H54 (cell line): Measurements from ENCODE around the gene NEDD8.

Source experiments
- DNase-seq: peaks from one replicate; pipeline ENCODE4 v3.0.0; 2011; ENCODE audit warnings: low spot score, mixed read lengths; ENCODE audit not compliant: insufficient read length
- FAIRE-seq: peaks from 3 replicates; lab custom pipeline; 2011; peaks lifted over from hg19 to GRCh38; lab: Jason Lieb, UNC
- POLR2A ChIP-seq: IDR thresholded peaks from 2 replicates; pipeline ENCODE4 v1.6.1; 2011; ENCODE audit warnings: low read depth, mild to moderate bottlenecking, low read length

Gene NEDD8

DNA sequence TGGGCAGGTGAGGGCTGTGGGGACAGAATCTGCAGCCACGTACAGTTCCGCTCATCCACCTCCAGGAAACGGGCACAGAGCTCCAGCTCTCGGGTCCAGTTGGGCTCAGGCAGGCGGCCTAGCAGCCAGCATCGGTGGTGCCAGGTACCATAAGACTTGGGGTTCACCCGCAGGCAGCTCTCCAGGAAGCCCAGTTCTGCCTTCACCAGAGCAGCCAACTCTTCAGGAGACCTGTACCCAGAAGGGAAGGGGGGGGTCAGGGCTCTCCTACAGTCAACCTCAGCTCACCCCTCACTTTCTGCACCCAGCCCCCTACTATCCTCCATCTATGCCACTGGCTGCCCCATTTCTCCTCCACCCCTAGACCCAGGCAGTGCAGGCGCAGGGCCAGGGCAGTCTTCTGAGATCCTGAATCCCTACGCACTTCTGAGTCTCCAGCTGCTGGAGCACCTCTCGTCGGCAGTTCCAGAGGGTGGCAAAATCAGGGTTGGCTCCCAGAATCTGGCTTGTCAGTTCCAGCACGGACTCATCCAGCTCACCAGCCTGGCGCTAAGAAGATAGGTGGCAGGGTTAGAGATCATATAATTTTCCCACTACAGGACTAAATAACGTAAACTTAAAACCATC is 37.9 kb upstream of the NEDD8 start:
- FAIRE-seq: no peak
- no peak for TF ChIP-seq POLR2A
- no peak for DNase-seq

DNA sequence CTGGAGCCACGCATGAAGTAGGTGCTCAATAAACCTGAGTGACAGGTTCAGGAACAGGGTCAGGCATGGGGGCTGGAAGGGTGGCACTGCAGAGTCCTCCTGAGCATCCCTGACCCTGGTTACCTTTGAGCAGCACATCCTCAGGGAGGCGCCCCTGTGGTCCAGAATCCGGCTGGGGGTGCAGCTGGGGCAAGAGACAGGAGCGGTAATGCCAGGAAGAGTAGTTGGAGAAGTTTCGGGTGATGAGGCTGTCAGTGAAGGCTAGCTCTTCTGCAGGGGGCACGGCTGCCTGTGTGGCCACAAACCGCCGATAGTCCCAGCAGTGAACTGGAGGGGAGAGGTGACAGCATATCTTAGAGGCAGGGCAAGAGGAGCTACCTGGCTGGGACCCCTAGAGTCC is 37.2 kb upstream of the NEDD8 start:
- no peak for FAIRE-seq
- no peak for DNase-seq
- TF ChIP-seq POLR2A: no peak

DNA sequence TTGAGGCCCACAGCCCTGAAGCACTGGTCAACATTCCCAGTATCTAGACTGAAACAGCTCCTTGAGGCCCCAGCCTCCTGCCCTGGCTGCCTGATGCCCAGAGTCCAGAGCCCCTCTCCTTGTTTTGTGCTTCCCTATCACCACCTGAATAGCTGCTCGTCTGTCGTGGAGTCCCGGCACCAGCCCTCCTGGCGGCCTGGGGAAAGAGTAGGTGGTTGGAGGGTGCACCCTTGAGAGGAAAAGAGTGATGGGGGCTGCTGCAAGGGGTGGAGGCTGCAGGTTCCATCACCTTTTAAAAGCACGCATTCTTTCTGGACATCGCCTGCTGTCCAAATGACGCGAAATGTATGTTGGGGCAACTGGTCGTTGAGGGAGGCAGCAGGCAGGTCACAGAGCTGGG is 36.1 kb upstream of the NEDD8 start:
- no peak for TF ChIP-seq POLR2A
- FAIRE-seq (no peak), DNase-seq (no peak)

DNA sequence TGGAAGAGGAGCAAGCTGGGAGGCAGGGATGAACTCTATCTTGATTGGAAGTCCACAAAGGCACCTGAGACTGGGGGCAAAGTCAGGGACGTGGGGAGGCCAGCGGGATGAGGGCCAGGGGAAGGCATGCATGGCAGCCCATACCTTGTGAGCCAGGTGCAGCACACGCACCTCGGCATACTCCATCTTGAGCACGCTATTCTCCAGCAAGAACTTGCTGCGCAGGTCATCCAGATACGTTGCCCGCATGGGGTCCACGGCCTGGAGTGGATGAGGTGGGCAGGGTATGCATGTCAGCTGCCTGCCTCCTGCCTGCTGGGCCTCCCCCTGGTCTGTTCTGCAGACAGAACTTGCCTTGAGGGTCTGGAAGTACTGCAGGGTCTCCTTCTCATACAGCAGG is 35.3 kb upstream of the NEDD8 start:
- FAIRE-seq: no peak
- no peak for DNase-seq
- TF ChIP-seq POLR2A: no peak

DNA sequence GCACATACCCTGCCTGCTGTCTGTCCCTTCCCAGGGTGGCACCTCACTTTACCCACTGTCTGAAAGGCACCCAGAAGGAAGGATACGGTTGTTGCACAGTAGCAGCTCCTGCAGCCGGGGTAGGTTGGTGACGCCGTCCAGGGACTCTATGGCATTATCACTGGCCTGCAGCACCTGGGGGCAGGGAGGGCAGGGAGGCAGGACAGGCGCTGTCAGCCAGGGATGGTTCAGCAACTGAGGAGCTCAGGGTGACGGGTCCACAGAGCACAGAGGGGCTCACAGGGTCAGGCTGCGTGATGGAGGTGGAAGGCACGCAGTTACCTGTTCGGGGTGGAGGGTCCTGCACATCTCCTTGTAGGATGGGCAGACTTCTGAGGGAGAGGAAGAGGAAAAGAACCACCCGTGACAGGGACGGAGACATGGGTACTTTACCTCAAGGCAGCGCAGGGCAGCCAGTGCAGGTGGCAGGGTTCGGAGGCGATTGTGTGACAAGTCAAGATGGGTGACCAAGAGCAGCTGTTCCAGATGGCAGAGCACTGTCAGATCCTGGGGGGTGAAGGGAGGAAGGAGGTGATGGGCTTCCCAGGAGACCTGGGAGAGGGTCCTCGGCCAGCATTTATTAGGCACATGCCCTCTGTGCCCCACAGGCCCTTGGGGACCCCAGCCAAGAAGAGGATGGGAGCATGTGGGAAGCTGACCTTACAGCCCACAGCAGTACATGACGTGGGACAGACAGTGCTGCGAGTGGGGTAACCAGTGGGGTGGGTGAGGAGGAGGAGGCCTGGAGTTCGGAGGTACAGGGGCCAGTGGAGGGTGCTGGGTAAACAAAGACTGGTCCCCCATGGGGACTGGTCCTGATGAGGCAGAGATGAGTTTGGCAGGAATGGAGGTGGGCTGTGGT is 34.4 kb upstream of the NEDD8 start:
- TF ChIP-seq POLR2A: no peak
- FAIRE-seq: no peak
- DNase-seq: no peak

DNA sequence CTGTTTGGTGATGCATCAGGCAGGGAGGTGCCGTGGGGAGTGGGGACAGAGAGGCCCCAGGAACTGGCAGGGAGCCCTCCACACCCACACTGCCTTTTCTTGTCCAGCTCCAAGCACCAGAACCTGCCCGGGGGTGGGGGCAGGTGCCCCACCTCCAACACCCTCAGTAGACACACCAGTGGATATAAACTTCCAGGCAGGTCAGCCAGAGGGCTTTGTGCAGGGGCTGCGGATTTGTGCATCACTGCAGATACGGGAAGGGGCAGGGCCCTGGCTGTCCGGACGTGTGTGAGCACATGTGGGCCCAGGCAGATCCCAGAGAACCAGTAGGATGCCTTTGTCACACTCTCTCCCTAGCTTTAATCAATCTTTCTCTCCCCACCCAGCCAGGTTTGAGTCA is 32.1 kb upstream of the NEDD8 start:
- no peak for DNase-seq
- no peak for FAIRE-seq
- no peak for TF ChIP-seq POLR2A

DNA sequence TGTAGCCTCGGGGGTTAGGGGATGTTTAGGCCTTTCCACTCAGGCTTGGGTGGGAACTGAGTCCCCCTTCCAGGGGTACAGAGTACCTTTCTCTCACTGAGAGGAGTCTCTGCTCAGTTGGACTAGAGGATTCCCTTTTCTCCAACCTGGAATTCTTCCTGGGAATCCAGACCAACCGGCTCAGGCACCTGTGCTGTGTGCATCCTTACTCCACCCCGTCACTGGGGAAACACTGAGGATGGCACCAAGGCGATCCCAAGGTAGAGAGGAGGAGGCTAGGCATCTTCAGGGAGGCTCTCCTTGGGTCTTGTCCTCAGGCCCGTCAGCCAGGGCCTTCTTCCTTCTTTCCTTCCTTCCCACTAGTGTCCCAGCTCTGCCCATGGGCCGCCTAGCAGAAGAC is 31.7 kb upstream of the NEDD8 start:
- DNase-seq: no peak
- TF ChIP-seq POLR2A: no peak

DNA sequence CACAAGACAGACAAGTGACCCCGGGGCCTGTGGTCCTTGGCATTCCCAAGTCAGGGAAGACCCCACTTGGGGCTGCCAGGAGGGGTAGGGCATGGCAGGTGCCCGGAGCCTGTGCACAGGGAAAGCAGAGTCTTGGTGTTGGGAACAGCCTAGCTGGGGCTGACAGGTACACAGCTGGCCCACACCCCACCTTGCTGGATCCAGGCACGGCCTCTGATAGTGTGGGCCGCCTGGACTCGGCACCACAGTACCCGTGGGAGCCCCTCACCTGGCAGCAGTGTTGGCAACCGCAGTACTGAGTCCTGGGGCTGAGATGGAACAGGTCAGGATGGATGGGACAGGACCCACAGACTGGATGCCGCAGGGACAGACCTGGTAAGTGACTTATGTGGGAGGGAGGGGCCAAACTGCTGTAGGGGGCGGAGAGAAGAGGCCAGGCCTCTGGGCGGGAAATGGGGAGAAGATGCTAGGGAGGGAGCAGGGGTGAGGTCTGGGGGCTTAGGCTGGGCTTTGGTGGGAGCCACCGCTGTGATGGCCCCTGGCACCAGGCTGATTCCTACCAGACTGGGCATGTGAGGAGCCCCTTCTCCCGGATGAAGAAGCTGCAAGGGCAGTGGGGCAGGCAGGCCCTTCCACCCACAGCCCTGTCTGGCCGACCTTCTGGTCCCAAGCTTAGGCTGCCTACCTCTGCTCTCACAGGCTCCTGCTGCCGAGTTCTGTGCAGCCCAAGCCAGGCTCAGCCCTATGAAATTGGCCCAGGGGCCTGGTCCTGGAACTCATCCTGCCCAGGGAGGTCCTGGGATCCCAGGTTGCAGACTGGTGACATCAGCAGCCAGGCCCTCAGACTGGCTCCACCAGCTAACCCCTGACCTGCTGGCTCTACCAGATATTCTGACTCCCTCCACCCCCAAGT is 30.9 kb upstream of the NEDD8 start, which contains the start of gene TGM1:
TGM1 (minus strand) TSS at position 357 of the 913 bp plus-strand sequence. CDS start 825 bp downstream, outside the sequence.
- no peak for TF ChIP-seq POLR2A
- FAIRE-seq (no peak), DNase-seq (no peak)

More for the DNA sequence above, 31.7 kb upstream of the NEDD8 start:
- FAIRE-seq: no peak

DNA sequence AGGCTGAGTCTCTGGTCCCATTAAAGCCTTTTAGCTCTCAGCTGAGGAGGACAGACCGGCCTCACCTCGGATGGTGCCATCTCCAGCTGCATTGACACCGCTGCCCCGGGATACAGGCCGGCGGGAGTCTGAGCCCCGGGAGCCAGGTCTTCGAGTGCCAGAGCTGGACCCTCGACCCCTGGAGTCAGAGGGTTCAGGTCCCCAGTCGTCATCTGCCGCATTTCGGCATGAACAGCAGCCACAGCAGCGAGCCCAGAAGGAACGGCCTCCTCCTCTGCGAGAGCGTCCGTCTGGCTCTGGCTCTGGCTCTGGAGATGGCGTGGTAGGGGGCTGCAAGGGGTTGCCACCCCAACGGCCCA is 29.8 kb upstream of the NEDD8 start:
- FAIRE-seq (no peak), DNase-seq (no peak)
- TF ChIP-seq POLR2A: no peak

DNA sequence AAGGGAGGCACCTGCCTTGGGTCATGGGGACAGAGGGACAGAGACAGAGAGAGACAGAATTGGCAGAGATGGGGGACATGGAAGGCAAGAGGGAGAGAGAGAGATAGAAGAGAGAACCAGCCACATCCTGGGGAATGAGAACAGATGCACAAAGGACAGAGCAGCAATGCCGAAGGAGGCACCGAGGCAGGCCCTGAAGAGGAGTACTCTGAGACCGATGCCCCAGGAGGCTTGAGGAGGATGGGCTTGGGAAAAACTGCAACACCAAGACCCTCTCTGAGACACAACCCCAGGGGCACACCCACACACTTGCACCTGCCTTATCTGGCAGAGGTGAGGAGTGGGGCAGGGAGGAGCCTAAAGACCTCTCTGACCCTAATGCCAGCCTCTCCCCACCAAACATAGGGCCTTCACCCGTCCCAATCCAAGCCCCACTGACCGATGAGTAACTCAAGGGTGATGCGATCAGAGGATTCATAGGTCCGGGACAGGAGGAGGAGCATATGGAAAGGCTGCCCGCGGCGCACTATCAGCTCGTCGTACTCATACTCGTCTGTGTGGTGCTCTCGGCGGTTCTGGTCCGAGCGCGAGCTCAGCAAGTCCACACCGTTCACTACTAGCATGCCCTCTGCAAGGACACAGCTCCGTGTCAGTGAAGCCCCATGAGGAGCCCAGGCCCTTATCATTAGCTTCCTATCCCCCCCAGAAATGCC is 29.2 kb upstream of the NEDD8 start:
- TF ChIP-seq POLR2A: no peak
- DNase-seq (no peak), FAIRE-seq (no peak)

DNA sequence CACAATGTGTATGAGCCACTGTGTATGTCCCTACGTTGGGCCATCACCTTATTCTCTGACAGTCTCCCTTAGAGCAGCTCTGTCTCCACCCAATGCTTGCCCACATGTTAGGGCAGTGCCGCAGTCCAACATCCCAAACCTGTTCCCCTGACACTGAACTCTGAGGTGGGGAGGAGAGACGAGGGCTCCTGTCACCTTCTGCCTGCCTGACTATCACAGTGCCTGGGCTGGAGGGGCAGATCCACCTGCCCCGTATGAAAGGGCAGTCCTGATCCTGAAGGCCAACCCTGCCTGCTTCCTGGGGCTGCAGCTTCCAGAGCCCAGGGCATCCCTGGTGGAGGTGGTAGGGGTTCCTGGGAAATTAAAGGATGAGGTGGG is 28.6 kb upstream of the NEDD8 start:
- TF ChIP-seq POLR2A: no peak
- DNase-seq (no peak), FAIRE-seq (no peak)

DNA sequence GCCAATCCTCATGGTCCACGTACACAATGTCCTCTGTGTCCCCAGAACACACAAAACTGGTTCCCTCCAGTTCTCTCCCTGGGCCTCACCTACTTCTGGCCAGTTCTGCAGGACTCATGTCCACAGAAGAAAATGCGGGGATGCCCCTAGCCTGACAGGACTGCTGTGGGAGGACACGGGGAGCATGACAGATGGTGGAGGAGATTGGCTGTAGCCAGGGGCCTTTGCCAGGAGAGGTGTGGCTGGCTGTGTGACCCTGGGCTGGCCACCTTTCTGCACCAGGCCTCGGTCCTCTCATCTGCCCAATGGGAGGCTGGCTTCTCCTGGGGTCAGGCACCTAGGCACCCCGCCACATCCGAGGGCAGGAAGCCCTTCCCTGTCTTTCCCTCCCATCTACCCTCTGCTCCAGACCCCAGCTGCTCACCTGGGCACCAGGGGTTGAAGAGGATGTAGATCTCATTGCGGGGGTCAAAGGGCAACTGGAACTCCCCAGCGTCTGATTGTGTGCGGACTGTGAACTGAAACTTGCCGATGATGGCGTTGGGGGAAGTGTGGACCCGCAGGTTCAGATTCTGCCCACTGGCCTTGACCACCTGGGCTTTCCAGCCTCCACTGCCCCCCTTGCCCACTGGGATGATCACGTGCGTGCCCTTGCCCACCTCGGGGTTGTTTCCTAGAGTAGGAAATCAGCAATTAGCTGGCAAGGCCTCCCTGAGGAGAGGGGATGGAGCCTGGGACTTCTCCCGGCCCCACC is 28.0 kb upstream of the NEDD8 start:
- no peak for TF ChIP-seq POLR2A
- DNase-seq: no peak
- no peak for FAIRE-seq
